AG10803 (cell line): ENCODE measurements around the gene TNIP2.

Experiments
- DNase-seq: peaks from one replicate; pipeline ENCODE4 v3.0.0; 2010; ENCODE audit warnings: low read depth
- H3K4me3 ChIP-seq: 2 replicates; pipeline ENCODE4 v1.5.1; 2011; ENCODE audit warnings: mild to moderate bottlenecking, low read length, control low read depth
- CTCF ChIP-seq: conservative IDR thresholded peaks from 2 replicates; pipeline ENCODE4 v1.5.1; 2011; ENCODE audit warnings: mild to moderate bottlenecking, low read length, control low read depth, inconsistent platforms

Gene TNIP2

GRCh38 chr4:2762048-2762447 lies 5.9 kb upstream of the TNIP2 start:
- no peak overlapping the region for H3K4me3 ChIP-seq
- no peak for DNase-seq
- TF ChIP-seq CTCF, result no peak

- no peak for DNase-seq
- peak; percentile 9; the same call in 1 of the 2 replicates for TF ChIP-seq CTCF
- H3K4me3 ChIP-seq, result no peak overlapping the region
Observed at GRCh38 chr4:2761035-2761923, 5.1 kb upstream of the TNIP2 start.

- no peak for DNase-seq
Observed at GRCh38 chr4:2757426-2757825, 1.3 kb upstream of the TNIP2 start.

GRCh38 chr4:2756691-2757350 lies 685 bp upstream of the TNIP2 start:
- TF ChIP-seq CTCF, result no peak
- no peak for DNase-seq
- H3K4me3 ChIP-seq, result peak overlapping the region; percentile 50

More at GRCh38 chr4:2757426-2757825, 1.3 kb upstream of the TNIP2 start:
- no peak for TF ChIP-seq CTCF
- H3K4me3 ChIP-seq, result no peak overlapping the region

- no peak for DNase-seq
- no peak for TF ChIP-seq CTCF
- H3K4me3 ChIP-seq, result peak overlapping the region; percentile 76
Observed at GRCh38 chr4:2754848-2755819, 1.0 kb downstream of the TNIP2 start.

GRCh38 chr4:2753436-2753835 lies 2.7 kb downstream of the TNIP2 start:
- DNase-seq, result no peak
- H3K4me3 ChIP-seq, result no peak overlapping the region
- no peak for TF ChIP-seq CTCF
